Stimulated activated CD8-positive, alpha-beta memory T cell treated with anti-CD3 and anti-CD28 coated beads, Interleukin-4, amount 100 ng/mL, for 4 hours (primary cell): ENCODE results near the gene VIPR2.

Source experiments
- DNase-seq, 2 donors: peaks; one replicate each; pipeline ENCODE4 v3.0.0-alpha.2; 2020; ENCODE audit warnings: low read depth in 2 of 2, low spot score in 1 of 2

VIPR2 gene

GRCh38 chr7:159028508-159029401, 115.9 kb downstream of the VIPR2 start:
- DNase-seq: no peak

- no peak for DNase-seq
Observed at GRCh38 chr7:159027789-159028507, 116.7 kb downstream of the VIPR2 start.

GRCh38 chr7:159027056-159027788, 117.4 kb downstream of the VIPR2 start:
- DNase-seq: no peak

GRCh38 chr7:159026271-159027055, 118.2 kb downstream of the VIPR2 start:
- DNase-seq: no peak

- DNase-seq: no peak
Observed at GRCh38 chr7:159025161-159025779, 119.4 kb downstream of the VIPR2 start.

GRCh38 chr7:159024280-159024951, 120.3 kb downstream of the VIPR2 start:
- no peak for DNase-seq

GRCh38 chr7:159023746-159024145, 120.9 kb downstream of the VIPR2 start:
- DNase-seq: no peak

GRCh38 chr7:159023206-159023605, 121.5 kb downstream of the VIPR2 start:
- no peak for DNase-seq

- no peak for DNase-seq
Observed at GRCh38 chr7:159022238-159022993, 122.3 kb downstream of the VIPR2 start.

- no peak for DNase-seq
Observed at GRCh38 chr7:159020987-159021386, 123.7 kb downstream of the VIPR2 start.

GRCh38 chr7:159019111-159019510, 125.6 kb downstream of the VIPR2 start:
- no peak for DNase-seq

- no peak for DNase-seq
Observed at GRCh38 chr7:159017741-159018140, 126.9 kb downstream of the VIPR2 start.

GRCh38 chr7:159017210-159017609, 127.5 kb downstream of the VIPR2 start:
- DNase-seq: no peak

- no peak for DNase-seq
Observed at GRCh38 chr7:159016591-159016990, 128.1 kb downstream of the VIPR2 start.

- DNase-seq: no peak
Observed at GRCh38 chr7:159015454-159016410, 128.9 kb downstream of the VIPR2 start.

GRCh38 chr7:159015081-159015453, 129.6 kb downstream of the VIPR2 start:
- no peak for DNase-seq

GRCh38 chr7:159014297-159015062, 130.2 kb downstream of the VIPR2 start:
- no peak for DNase-seq
